Measurements from ENCODE around the gene TMEM63B.
"Not testable (repeated sequence)": the region's sequence is repeated elsewhere in the genome, so short reads cannot be mapped to it uniquely, and the experiment has no call there.

TMEM63B gene

GRCh38 chr6:44135875-44136274 lies 8.5 kb downstream of the TMEM63B start:
- TF ChIP-seq CTCF (IDR thresholded peaks at IDR 0.05; ENCODE audit: low read depth, low read length, missing control alignments) = no peak
- no peak for DNase-seq (ENCODE audit: low read depth)
- no peak overlapping the region for H3K4me3 ChIP-seq (ENCODE audit: low read depth, low read length)

- no peak for DNase-seq (ENCODE audit: low read depth)
- no peak overlapping the region for H3K4me3 ChIP-seq (ENCODE audit: low read depth, low read length)
- TF ChIP-seq CTCF (IDR thresholded peaks at IDR 0.05; ENCODE audit: low read depth, low read length, missing control alignments) = no peak
Measured at GRCh38 chr6:44138717-44139350, 11.5 kb downstream of the TMEM63B start.

GRCh38 chr6:44139351-44139743 lies 12.0 kb downstream of the TMEM63B start:
- no peak for TF ChIP-seq CTCF (IDR thresholded peaks at IDR 0.05; ENCODE audit: low read depth, low read length, missing control alignments)
- no peak for DNase-seq (ENCODE audit: low read depth)
- H3K4me3 ChIP-seq (ENCODE audit: low read depth, low read length) = no peak overlapping the region

GRCh38 chr6:44142835-44143234 lies 15.5 kb downstream of the TMEM63B start:
- TF ChIP-seq CTCF (IDR thresholded peaks at IDR 0.05; ENCODE audit: low read depth, low read length, missing control alignments) = no peak
- H3K4me3 ChIP-seq (ENCODE audit: low read depth, low read length) = no peak overlapping the region
- no peak for DNase-seq (ENCODE audit: low read depth)

- no peak for TF ChIP-seq CTCF (IDR thresholded peaks at IDR 0.05; ENCODE audit: low read depth, low read length, missing control alignments)
- no peak for DNase-seq (ENCODE audit: low read depth)
- no peak overlapping the region for H3K4me3 ChIP-seq (ENCODE audit: low read depth, low read length)
Measured at GRCh38 chr6:44143731-44144130, 16.4 kb downstream of the TMEM63B start.

GRCh38 chr6:44144536-44144935 lies 17.2 kb downstream of the TMEM63B start:
- DNase-seq (ENCODE audit: low read depth); H3K4me3 ChIP-seq (ENCODE audit: low read depth, low read length): not testable (repeated sequence)

GRCh38 chr6:44145839-44146238 lies 18.5 kb downstream of the TMEM63B start:
- no peak overlapping the region for H3K4me3 ChIP-seq (ENCODE audit: low read depth, low read length)
- DNase-seq (ENCODE audit: low read depth) = no peak
- no peak for TF ChIP-seq CTCF (IDR thresholded peaks at IDR 0.05; ENCODE audit: low read depth, low read length, missing control alignments)

Measured in GM12864 (cell line).